Measurements from ENCODE around the gene RBM4.

Gene RBM4

GRCh38 chr11:66692871-66693331 is 54.4 kb downstream of the RBM4 start:
- H3K4me1 ChIP-seq (ENCODE audit: insufficient read depth, low read length): no peaks in the 10 kb centered on the region
- H3K9me3 ChIP-seq (ENCODE audit: low read length): no peaks in the 10 kb centered on the region
- H3K36me3 ChIP-seq (ENCODE audit: insufficient read depth, low read length): peaks cover 67% of the 10 kb centered on the region
- H2AFZ ChIP-seq (ENCODE audit: low read depth, low read length): no peak overlapping the region
- no peak overlapping the region for H3K4me3 ChIP-seq (ENCODE audit: low read length)
- no peaks in the 10 kb centered on the region for H3K27me3 ChIP-seq (ENCODE audit: insufficient read depth, low read length)

- H3K27me3 ChIP-seq (ENCODE audit: insufficient read depth, low read length): no peaks in the 10 kb centered on the region
- H2AFZ ChIP-seq (ENCODE audit: low read depth, low read length): no peak overlapping the region
- H3K36me3 ChIP-seq (ENCODE audit: insufficient read depth, low read length): peaks cover 66% of the 10 kb centered on the region
- no peaks in the 10 kb centered on the region for H3K4me1 ChIP-seq (ENCODE audit: insufficient read depth, low read length)
- no peaks in the 10 kb centered on the region for H3K9me3 ChIP-seq (ENCODE audit: low read length)
- H3K4me3 ChIP-seq (ENCODE audit: low read length): no peak overlapping the region
These were observed 55.0 kb downstream of the RBM4 start for GRCh38 chr11:66693356-66694055.

- Histone ChIP-seq H2AFZ (ENCODE audit: low read depth, low read length) (no peak overlapping the region), H3K4me1 (ENCODE audit: insufficient read depth, low read length) (no peaks in the 10 kb centered on the region), H3K9me3 (ENCODE audit: low read length) (no peaks in the 10 kb centered on the region), H3K36me3 (ENCODE audit: insufficient read depth, low read length) (peaks cover 70% of the 10 kb centered on the region), H3K4me3 (ENCODE audit: low read length) (no peak overlapping the region), H3K27me3 (ENCODE audit: insufficient read depth, low read length) (no peaks in the 10 kb centered on the region)
These were observed 55.5 kb downstream of the RBM4 start for GRCh38 chr11:66694056-66694410.

GRCh38 chr11:66694732-66695207 is 56.3 kb downstream of the RBM4 start:
- peaks cover 73% of the 10 kb centered on the region for H3K36me3 ChIP-seq (ENCODE audit: insufficient read depth, low read length)
- H2AFZ ChIP-seq (ENCODE audit: low read depth, low read length): no peak overlapping the region
- H3K4me1 ChIP-seq (ENCODE audit: insufficient read depth, low read length): no peaks in the 10 kb centered on the region
- no peak overlapping the region for H3K4me3 ChIP-seq (ENCODE audit: low read length)
- no peaks in the 10 kb centered on the region for H3K27me3 ChIP-seq (ENCODE audit: insufficient read depth, low read length)
- H3K9me3 ChIP-seq (ENCODE audit: low read length): peaks cover 6% of the 10 kb centered on the region

All from neuron (in vitro differentiated cells).